Thoracic aorta (tissue), 2 donors: ENCODE results near the gene ABCG2. TPM values are rescaled to one million over a fixed set of nuclear protein-coding genes. Genes with fewer than 3 reads are reported as not detected.
A peak's percentile ranks its signal among the peaks of the same experiment; 100 is the strongest.

Experiments used
- ATAC-seq: fragments of 150-250 bp; one replicate; pipeline ENCODE4 v1.8.0; 2017; ENCODE audit warnings: low read depth; ENCODE audit not compliant: insufficient number of reproducible peaks, low FRiP score
- DNase-seq: peaks from one replicate; pipeline ENCODE4 v3.0.0-alpha.2; 2020; ENCODE audit warnings: low spot score
- H3K27ac ChIP-seq, 2 donors: fragments of 200-600 bp; sonication (generic); 1 replicate in 1 of 2; 2 replicates in 1 of 2; pipeline ENCODE4 v1.5.1; 2016; ENCODE audit warnings: mild to moderate bottlenecking in 2 of 2, moderate library complexity in 2 of 2
- H3K27me3 ChIP-seq: fragments of 200-600 bp; sonication (generic); replicated peaks from 2 replicates; pipeline ENCODE4 v1.6.0; 2016; ENCODE audit warnings: mild to moderate bottlenecking; ENCODE audit not compliant: insufficient read depth
- H3K36me3 ChIP-seq: fragments of 200-600 bp; sonication (generic); one replicate; pipeline ENCODE4 v1.5.1; 2016
- H3K4me1 ChIP-seq, 2 donors: fragments of 200-600 bp; sonication (generic); 1 replicate in 1 of 2; 2 replicates in 1 of 2; pipeline versions ENCODE4 v1.5.1 to v1.6.0; 2016; ENCODE audit warnings: low read depth in 2 of 2, mild to moderate bottlenecking in 1 of 2; ENCODE audit not compliant: control insufficient read depth in 1 of 2
- H3K4me3 ChIP-seq: fragments of 200-600 bp; sonication (generic); 2 replicates; pipeline ENCODE4 v1.5.1; 2016; ENCODE audit warnings: mild to moderate bottlenecking
- H3K9me3 ChIP-seq: fragments of 200-600 bp; sonication (generic); 2 replicates; pipeline ENCODE4 v1.5.1; 2016
- CTCF ChIP-seq: fragments of 200-600 bp; sonication (generic); IDR thresholded peaks from one replicate; pipeline ENCODE4 v1.5.1; 2019; ENCODE audit warnings: antibody characterized with exemption
- total RNA-seq, 2 donors: library from RNA; depleted of rRNA; stranded (reverse); fragments of >200 nt; gene quantifications; one replicate each; pipeline versions ENCODE4 v1.1.0 to v1.2.3, GENCODE V29; 2016

Gene ABCG2
- total RNA-seq, 2 donors from 2014 or later, result 2.4 to 7.3 TPM

GRCh38 chr4:88093874-88094273 lies 64.6 kb downstream of the ABCG2 start:
- H3K27me3 ChIP-seq, result no peaks in the 10 kb centered on the region
- H3K36me3 ChIP-seq, result no peaks in the 10 kb centered on the region
- no peak for ATAC-seq
- peak overlapping the region; percentile 14 to 35 for H3K27ac ChIP-seq
- no peak for TF ChIP-seq CTCF
- peaks cover 25 to 52% of the 10 kb centered on the region in 2 donors for H3K4me1 ChIP-seq
- no peak overlapping the region for H3K4me3 ChIP-seq
- no peak for DNase-seq
- no peaks in the 10 kb centered on the region for H3K9me3 ChIP-seq

GRCh38 chr4:88091378-88091777 lies 67.1 kb downstream of the ABCG2 start:
- Histone ChIP-seq H3K4me1 (peaks cover 25 to 52% of the 10 kb centered on the region in 2 donors), H3K27ac (peak overlapping the region; percentile 30 to 53)

GRCh38 chr4:88090898-88091297 lies 67.5 kb downstream of the ABCG2 start:
- Histone ChIP-seq H3K36me3 (no peaks in the 10 kb centered on the region), H3K9me3 (no peaks in the 10 kb centered on the region), H3K4me3 (no peak overlapping the region), H3K4me1 (peaks cover 25 to 52% of the 10 kb centered on the region in 2 donors), H3K27ac (peak overlapping the region; percentile 30 to 53), H3K27me3 (no peaks in the 10 kb centered on the region)
- DNase-seq (no peak), ATAC-seq (no peak)
- TF ChIP-seq CTCF, result no peak

More at GRCh38 chr4:88091378-88091777, 67.1 kb downstream of the ABCG2 start:
- ATAC-seq, result peak; percentile 79
- Histone ChIP-seq H3K27me3 (no peaks in the 10 kb centered on the region), H3K4me3 (no peak overlapping the region), H3K9me3 (no peaks in the 10 kb centered on the region), H3K36me3 (no peaks in the 10 kb centered on the region)
- no peak for DNase-seq
- TF ChIP-seq CTCF, result no peak

GRCh38 chr4:88087004-88087403 lies 71.4 kb downstream of the ABCG2 start:
- ATAC-seq, result no peak
- Histone ChIP-seq H3K9me3 (no peaks in the 10 kb centered on the region), H3K27ac (no peak overlapping the region), H3K4me1 (peaks cover 15 to 19% of the 10 kb centered on the region in 2 donors), H3K36me3 (peaks cover 2% of the 10 kb centered on the region), H3K4me3 (no peak overlapping the region), H3K27me3 (no peaks in the 10 kb centered on the region)
- no peak for TF ChIP-seq CTCF
- DNase-seq, result no peak

GRCh38 chr4:88080626-88081025 lies 77.8 kb downstream of the ABCG2 start:
- no peaks in the 10 kb centered on the region for H3K9me3 ChIP-seq
- H3K27ac ChIP-seq, result no peak overlapping the region
- H3K4me1 ChIP-seq, result no peaks in the 10 kb centered on the region
- DNase-seq (no peak), ATAC-seq (no peak)
- no peak for TF ChIP-seq CTCF
- peaks cover 13% of the 10 kb centered on the region for H3K36me3 ChIP-seq
- no peaks in the 10 kb centered on the region for H3K27me3 ChIP-seq
- H3K4me3 ChIP-seq, result no peak overlapping the region
